H1 (cell line): ENCODE measurements around the gene CIITA. TPM values are rescaled to one million over a fixed set of nuclear protein-coding genes. Genes with fewer than 3 reads are reported as not detected.

Experiments used
- CTCF ChIA-PET: fragments of 300-600 bp; sonication (Branson Sonifier 250); formaldehyde crosslinking; loops from one replicate; lab custom pipeline; 2021; ENCODE audit not compliant: partially characterized antibody; lab: Charles Lee
- POLR2A ChIA-PET: fragments of 300-600 bp; sonication (Branson Sonifier 250); formaldehyde crosslinking; loops from one replicate; lab custom pipeline; 2021; ENCODE audit warnings: inconsistent platforms; ENCODE audit not compliant: partially characterized antibody; lab: Charles Lee
- DNase-seq, 2 experiments: peaks; one replicate each; pipeline versions ENCODE4 v3.0.0 to v3.0.0-alpha.2; 2010 to 2022; ENCODE audit warnings: low spot score in 2 of 2, low read depth in 1 of 2, mixed read lengths in 1 of 2
- FAIRE-seq: peaks from 2 replicates; lab custom pipeline; 2011; peaks lifted over from hg19 to GRCh38; lab: Jason Lieb, UNC
- H2AFZ ChIP-seq: 2 replicates; pipeline ENCODE4 v1.8.1; 2012; ENCODE audit warnings: low read length, inconsistent platforms
- H2AK5ac ChIP-seq: 2 replicates; pipeline ENCODE4 v1.6.1; 2013; ENCODE audit warnings: low read depth, low read length
- H2BK120ac ChIP-seq: replicated peaks from 2 replicates; pipeline ENCODE3; 2013; ENCODE audit warnings: low read depth, low read length, inconsistent platforms
- H2BK12ac ChIP-seq: 2 replicates; pipeline ENCODE4 v1.6.1; 2013; ENCODE audit warnings: low read depth, low read length
- H2BK15ac ChIP-seq: 2 replicates; pipeline ENCODE4 v1.6.1; 2013; ENCODE audit warnings: low read length
- H2BK20ac ChIP-seq: 2 replicates; pipeline ENCODE4 v1.6.1; 2013; ENCODE audit warnings: low read length
- H2BK5ac ChIP-seq: 2 replicates; pipeline ENCODE4 v1.6.1; 2013; ENCODE audit warnings: low read depth, low read length
- H3K14ac ChIP-seq: 2 replicates; pipeline ENCODE4 v1.6.1; 2013; ENCODE audit warnings: inconsistent platforms; ENCODE audit not compliant: insufficient read length
- H3K18ac ChIP-seq: 2 replicates; pipeline ENCODE4 v1.6.1; 2013; ENCODE audit warnings: low read length; ENCODE audit errors: extremely low read depth
- H3K23ac ChIP-seq: 2 replicates; pipeline ENCODE4 v1.6.1; 2013; ENCODE audit warnings: inconsistent platforms; ENCODE audit not compliant: insufficient read length
- H3K23me2 ChIP-seq: 2 replicates; pipeline ENCODE4 v1.6.1; 2013; ENCODE audit warnings: low read depth, low read length
- H3K27ac ChIP-seq: 2 replicates; pipeline ENCODE4 v1.6.1; 2011; ENCODE audit warnings: low read depth, low read length, inconsistent platforms
- H3K27me3 ChIP-seq, 4 experiments: replicated peaks in 1 of 4; 1 replicate in 1 of 4; 2 replicates in 3 of 4; pipeline versions ENCODE4 v1.6.1 to v1.8.1; 2011 to 2013; ENCODE audit warnings: low read length in 3 of 4, mild to moderate bottlenecking in 3 of 4, inconsistent platforms in 2 of 4, mixed read lengths in 2 of 4, moderate library complexity in 1 of 4; ENCODE audit not compliant: control insufficient read depth in 3 of 4, insufficient read depth in 3 of 4; ENCODE audit errors: extremely low read depth in 1 of 4
- H3K36me3 ChIP-seq, 4 experiments: 2 replicates each; pipeline versions ENCODE4 v1.6.1 to v1.8.1; 2011 to 2013; ENCODE audit warnings: mild to moderate bottlenecking in 4 of 4, low read length in 3 of 4, moderate library complexity in 2 of 4, control low read depth in 1 of 4, inconsistent platforms in 1 of 4; ENCODE audit not compliant: insufficient read depth in 4 of 4, control insufficient read depth in 2 of 4
- H3K4ac ChIP-seq: replicated peaks from 2 replicates; pipeline ENCODE3; 2013; ENCODE audit warnings: low read length, low read depth, mixed read lengths, inconsistent platforms; ENCODE audit not compliant: insufficient read length
- H3K4me1 ChIP-seq, 4 experiments: replicated peaks in 1 of 4; 1 replicate in 1 of 4; 2 replicates in 3 of 4; pipeline versions ENCODE4 v1.6.1 to v1.8.1; 2011 to 2013; ENCODE audit warnings: low read length in 3 of 4, inconsistent platforms in 2 of 4, mixed read lengths in 1 of 4; ENCODE audit not compliant: insufficient read depth in 4 of 4, control insufficient read depth in 3 of 4
- H3K4me2 ChIP-seq, 2 experiments: 2 replicates each; pipeline versions ENCODE4 v1.6.1 to v1.8.1; 2011 to 2013; ENCODE audit warnings: low read depth in 2 of 2, low read length in 2 of 2, control low read depth in 1 of 2, inconsistent platforms in 1 of 2, mild to moderate bottlenecking in 1 of 2; ENCODE audit not compliant: insufficient read depth in 1 of 2
- H3K4me3 ChIP-seq, 4 experiments: fragments of 200-600, 300-600 bp in 1 of 4; sonication (generic), shearing (Covaris generic), sonication (Bioruptor Twin) in 1 of 4; 2 replicates each; pipeline versions ENCODE4 v1.5.1 to v1.8.1; 2011 to 2016; ENCODE audit warnings: low read length in 4 of 4, low read depth in 3 of 4, control low read depth in 2 of 4, inconsistent platforms in 2 of 4, mild to moderate bottlenecking in 2 of 4, mixed read lengths in 1 of 4, moderate library complexity in 1 of 4; ENCODE audit not compliant: insufficient read depth in 2 of 4; ENCODE audit errors: extremely low read depth in 1 of 4
- H3K56ac ChIP-seq: replicated peaks from 2 replicates; pipeline ENCODE3; 2013; ENCODE audit warnings: low read depth, mild to moderate bottlenecking, mixed read lengths, low read length, inconsistent platforms; ENCODE audit not compliant: insufficient read length
- H3K79me1 ChIP-seq: 2 replicates; pipeline ENCODE4 v1.6.1; 2013; ENCODE audit warnings: low read depth, low read length, control low read depth
- H3K79me2 ChIP-seq, 2 experiments: 2 replicates each; pipeline versions ENCODE4 v1.6.1 to v1.8.1; 2012 to 2013; ENCODE audit warnings: low read length in 2 of 2, mild to moderate bottlenecking in 2 of 2, inconsistent platforms in 1 of 2; ENCODE audit not compliant: insufficient read depth in 2 of 2, control insufficient read depth in 1 of 2
- H3K9ac ChIP-seq, 4 experiments: replicated peaks in 1 of 4; 1 replicate in 1 of 4; 2 replicates in 3 of 4; pipeline versions ENCODE4 v1.6.1 to v1.8.1; 2011 to 2013; ENCODE audit warnings: low read depth in 3 of 4, low read length in 3 of 4, control low read depth in 2 of 4, mild to moderate bottlenecking in 2 of 4, moderate library complexity in 2 of 4, inconsistent platforms in 1 of 4; ENCODE audit errors: extremely low read depth in 1 of 4
- H3K9me3 ChIP-seq, 2 experiments: 2 replicates each; pipeline versions ENCODE4 v1.6.1 to v1.8.1; 2012 to 2013; ENCODE audit warnings: mild to moderate bottlenecking in 2 of 2, moderate library complexity in 2 of 2, control low read depth in 1 of 2, inconsistent platforms in 1 of 2, low read depth in 1 of 2, low read length in 1 of 2, mixed read lengths in 1 of 2; ENCODE audit not compliant: insufficient read depth in 2 of 2
- H4K20me1 ChIP-seq, 2 experiments: replicated peaks in 1 of 2; 2 replicates each; pipeline versions ENCODE3 to v1.8.1; 2011 to 2013; ENCODE audit warnings: inconsistent platforms in 2 of 2, low read length in 2 of 2, mild to moderate bottlenecking in 1 of 2; ENCODE audit not compliant: insufficient read depth in 2 of 2, control insufficient read depth in 1 of 2
- H4K5ac ChIP-seq: 2 replicates; pipeline ENCODE4 v1.6.1; 2013; ENCODE audit warnings: low read length, low read depth, mixed read lengths, inconsistent platforms; ENCODE audit not compliant: insufficient read length
- H4K8ac ChIP-seq: 2 replicates; pipeline ENCODE4 v1.8.0; 2013; ENCODE audit warnings: mild to moderate bottlenecking, moderate library complexity, low read length, inconsistent platforms; ENCODE audit not compliant: insufficient read depth; ENCODE audit errors: extremely low read depth
- H4K91ac ChIP-seq: replicated peaks from 2 replicates; pipeline ENCODE3; 2013; ENCODE audit warnings: low read length, mixed read lengths, inconsistent platforms; ENCODE audit not compliant: insufficient read length
- CBX8 ChIP-seq: fragments of 300-800, 300-1000 bp; sonication (generic); IDR thresholded peaks from 2 replicates; pipeline ENCODE4 v1.7.1; 2016; ENCODE audit warnings: low read depth, low read length, borderline replicate concordance
- E2F6 ChIP-seq: IDR thresholded peaks from 2 replicates; pipeline ENCODE4 v1.6.1; 2012; ENCODE audit warnings: inconsistent platforms
- EP300 ChIP-seq, 2 experiments: IDR thresholded peaks; 1 replicate in 1 of 2; 2 replicates in 1 of 2; pipeline ENCODE4 v1.6.1; 2011 to 2012; ENCODE audit warnings: low read depth in 2 of 2, low read length in 2 of 2, mild to moderate bottlenecking in 2 of 2, borderline replicate concordance in 1 of 2, inconsistent platforms in 1 of 2, moderate library complexity in 1 of 2
- KDM4A ChIP-seq: IDR thresholded peaks from one replicate; pipeline ENCODE4 v1.7.1; 2012; ENCODE audit warnings: low read depth, mild to moderate bottlenecking, moderate library complexity, low read length, inconsistent platforms; ENCODE audit not compliant: severe bottlenecking
- KDM5A ChIP-seq: fragments of 200-600 bp; IDR thresholded peaks from 2 replicates; pipeline ENCODE4 v1.7.1; 2012; ENCODE audit warnings: mild to moderate bottlenecking, low read length, inconsistent platforms, mixed read lengths
- MAFK ChIP-seq: IDR thresholded peaks from 2 replicates; pipeline ENCODE4 v1.6.1; 2012; ENCODE audit warnings: low read depth, mild to moderate bottlenecking, improper control_type of control experiment, low read length
- SIRT6 ChIP-seq: IDR thresholded peaks from one replicate; pipeline ENCODE4 v1.7.1; 2012; ENCODE audit warnings: low read length, inconsistent platforms
- SP1 ChIP-seq: IDR thresholded peaks from 2 replicates; pipeline ENCODE4 v1.6.1; 2011; ENCODE audit warnings: low read depth, low read length
- WGBS, 2 experiments: shearing (Covaris generic) in 1 of 2; methylation state at CpG; one replicate each; pipeline versions ENCODE4 v1.1.6 to v1.1.7; 2013 to 2015; ENCODE audit warnings: low lambda C conversion rate in 2 of 2, mixed read lengths in 2 of 2, inconsistent platforms in 1 of 2, low coverage in 1 of 2, missing lambda C conversion rate in 1 of 2; ENCODE audit not compliant: insufficient replicate concordance in 2 of 2, insufficient coverage in 1 of 2, insufficient read length in 1 of 2; ENCODE audit errors: extremely low coverage in 1 of 2, missing lambda C conversion rate in 1 of 2; 5-methylcytosine and 5-hydroxymethylcytosine counted together
- polyA plus RNA-seq, 7 experiments: library from polyadenylated mRNA; depleted of rRNA in 3 of 7; stranded (reverse) in 5 of 7; unstranded in 2 of 7; fragments of >200 nt in 5 of 7; fragments of 200-250 nt in 2 of 7; gene quantifications; 1 replicate in 5 of 7; 2 replicates in 1 of 7; 4 replicates in 1 of 7; pipeline versions ENCODE4 v1.2.1 to v1.2.3, GENCODE V29; 2011 to 2013; ENCODE audit warnings: missing spikeins in 2 of 7, mixed read lengths in 2 of 7
- total RNA-seq: library from RNA; stranded (reverse); fragmentation: NEBNext Ultra II Directional; extraction: Animal tissue kit (Norgen Biotek cat#: 25700); gene quantifications from 2 replicates; pipeline ENCODE4 v1.2.1, GENCODE V29; 2021
- TF ChIP-seq, protein P1 (sequence below), 3 experiments: IDR thresholded peaks; 1 replicate in 2 of 3; 2 replicates in 1 of 3; pipeline versions ENCODE4 v1.5.1 to v1.6.1; 2011; ENCODE audit warnings: low read length in 3 of 3, mild to moderate bottlenecking in 3 of 3, inconsistent platforms in 2 of 3, low read depth in 1 of 3, moderate library complexity in 1 of 3; ENCODE audit not compliant: insufficient read depth in 1 of 3; ENCODE audit errors: control extremely low read depth in 1 of 3

Gene CIITA
- total and polyA plus RNA-seq, 2 of the 8 experiments (the other 6 are each of a cell fraction or from before 2014, with no cell fraction given), result 0.07 to 0.17 TPM

DNA sequence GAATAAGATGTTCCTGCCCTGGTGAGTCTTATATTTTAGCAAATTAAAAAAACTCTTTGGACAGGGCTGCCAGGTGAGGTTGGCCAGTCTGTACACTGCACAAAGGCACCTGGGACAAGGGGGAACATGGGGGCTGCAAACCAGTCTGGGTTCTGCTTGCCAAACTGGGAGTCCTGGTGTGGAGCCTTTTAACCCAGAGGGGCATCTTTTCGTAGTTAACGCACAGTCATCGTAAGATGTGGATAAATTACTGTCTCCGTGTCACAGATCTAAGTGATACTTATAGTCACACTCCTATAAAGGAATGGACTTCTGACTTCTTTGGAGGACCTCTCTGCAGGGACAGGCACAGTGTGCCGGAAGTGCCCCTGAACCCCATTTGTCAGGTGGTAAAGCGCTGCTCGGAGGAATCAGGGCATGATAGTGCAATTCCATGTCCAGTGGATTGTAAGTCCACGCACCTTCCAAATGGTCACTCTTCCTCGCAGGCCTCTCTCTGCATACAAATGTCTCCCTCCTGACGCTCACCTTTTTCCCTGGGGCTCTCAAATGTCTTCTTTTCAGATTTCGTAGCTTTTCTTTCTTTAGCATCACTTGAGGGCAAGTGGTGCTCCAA, 50.6 kb downstream of the CIITA start:
- Histone ChIP-seq H3K27me3 (no peaks in the 10 kb centered on the region), H2BK20ac (no peak overlapping the region), H3K23ac (no peak overlapping the region), H2BK120ac (no peak overlapping the region), H2AFZ (no peak overlapping the region), H2AK5ac (no peak overlapping the region), H2BK5ac (no peak overlapping the region), H3K4me2 (no peak overlapping the region), H3K4ac (no peak overlapping the region), H3K9ac (no peak overlapping the region), H3K18ac (no peak overlapping the region), H3K4me3 (no peak overlapping the region), H4K8ac (no peak overlapping the region), H3K27ac (no peak overlapping the region), H3K4me1 (peaks cover 0 to 3% (median 0%) of the 10 kb centered on the region in 4 experiments; a peak in 1 of 7 replicates), H3K79me1 (no peaks in the 10 kb centered on the region), H3K36me3 (peaks cover 2 to 11% (median 5%) of the 10 kb centered on the region in 4 experiments; a peak in 5 of 8 replicates), H2BK12ac (no peak overlapping the region), H4K91ac (no peak overlapping the region), H3K14ac (no peak overlapping the region), H2BK15ac (no peak overlapping the region), H4K5ac (no peak overlapping the region), H3K56ac (no peak overlapping the region), H4K20me1 (peaks cover 1 to 8% of the 10 kb centered on the region in 2 experiments), H3K79me2 (no peaks in the 10 kb centered on the region), H3K23me2 (no peaks in the 10 kb centered on the region), H3K9me3 (no peaks in the 10 kb centered on the region)
- no peak for FAIRE-seq
- ChIA-PET POLR2A (interaction anchor here (0.7 to 2.5 kb wide), 2 partner anchors 9 to 12 kb away, joined by 3 to 6 read pairs; no protein-coding TSS in a partner anchor), CTCF (interaction anchor here (1.0 to 1.6 kb wide), 3 partner anchors 9 to 22 kb away, joined by 3 to 7 read pairs (median 5); no protein-coding TSS in a partner anchor)
- DNase-seq, result no peak
- WGBS, 2 experiments, result 82% methylated on average over 11 of the region's 11 CpGs; no CpG with 5 or more reads in 1 of the 2 experiments
- no peak for TF ChIP-seq MAFK
- no peak for TF ChIP-seq E2F6
- TF ChIP-seq SP1, result no peak
- no peak for TF ChIP-seq EP300 (IDR thresholded peaks at IDR 0.05; ENCODE audit: borderline replicate concordance in 1 of 2, low read depth in 2 of 2, low read length in 2 of 2)
- TF ChIP-seq SIRT6, result no peak
- no peak for TF ChIP-seq KDM4A
- TF ChIP-seq KDM5A, result no peak
- TF ChIP-seq CBX8, result no peak
- TF ChIP-seq, protein P1, sequence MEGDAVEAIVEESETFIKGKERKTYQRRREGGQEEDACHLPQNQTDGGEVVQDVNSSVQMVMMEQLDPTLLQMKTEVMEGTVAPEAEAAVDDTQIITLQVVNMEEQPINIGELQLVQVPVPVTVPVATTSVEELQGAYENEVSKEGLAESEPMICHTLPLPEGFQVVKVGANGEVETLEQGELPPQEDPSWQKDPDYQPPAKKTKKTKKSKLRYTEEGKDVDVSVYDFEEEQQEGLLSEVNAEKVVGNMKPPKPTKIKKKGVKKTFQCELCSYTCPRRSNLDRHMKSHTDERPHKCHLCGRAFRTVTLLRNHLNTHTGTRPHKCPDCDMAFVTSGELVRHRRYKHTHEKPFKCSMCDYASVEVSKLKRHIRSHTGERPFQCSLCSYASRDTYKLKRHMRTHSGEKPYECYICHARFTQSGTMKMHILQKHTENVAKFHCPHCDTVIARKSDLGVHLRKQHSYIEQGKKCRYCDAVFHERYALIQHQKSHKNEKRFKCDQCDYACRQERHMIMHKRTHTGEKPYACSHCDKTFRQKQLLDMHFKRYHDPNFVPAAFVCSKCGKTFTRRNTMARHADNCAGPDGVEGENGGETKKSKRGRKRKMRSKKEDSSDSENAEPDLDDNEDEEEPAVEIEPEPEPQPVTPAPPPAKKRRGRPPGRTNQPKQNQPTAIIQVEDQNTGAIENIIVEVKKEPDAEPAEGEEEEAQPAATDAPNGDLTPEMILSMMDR (IDR thresholded peaks at IDR 0.05; ENCODE audit: control extremely low read depth in 1 of 3, insufficient read depth in 1 of 3, low read depth in 1 of 3, low read length in 3 of 3), result no peak
